ENCODE results near the gene FADS3.

GRCh38 chr11:61911701-61912529, 20.6 kb upstream of the FADS3 start:
- no peak for TF ChIP-seq POLR2A (IDR thresholded peaks at IDR 0.05; ENCODE audit: low read depth, low read length)
- no peak for TF ChIP-seq POLR2AphosphoS5 (IDR thresholded peaks at IDR 0.05; ENCODE audit: low read depth, low read length)
- TF ChIP-seq PAX5 (IDR thresholded peaks at IDR 0.05; ENCODE audit: insufficient read depth, low read length, severe bottlenecking), result no peak
